HepG2 (cell line): ENCODE data around the gene CPNE5. TPM values are rescaled to one million over a fixed set of nuclear protein-coding genes. Genes with fewer than 3 reads are reported as not detected.

ENCODE experiments used
- ATAC-seq: fragments of 200-7000 bp; cut with Tn5 transposase; 3 replicates; pipeline ENCODE4 v1.9.1; 2020; ENCODE audit warnings: mild to moderate bottlenecking, moderate library complexity
- BruUV-seq: library from RNA; stranded (reverse); fragments of 400-500 nt; replicated peaks from 2 replicates; lab custom pipeline; 2021; lab: Mats Ljungman, UMichigan
- CTCF ChIA-PET: fragments of 300-600 bp; formaldehyde crosslinking; extraction: SDS; loops from one replicate; lab custom pipeline; 2021; ENCODE audit warnings: low total read pairs, inconsistent platforms, low intra/inter-chr PET ratio; lab: Yijun Ruan, JAX
- POLR2A ChIA-PET: fragments of 350-600 bp; sonication (Branson Sonifier 250); formaldehyde crosslinking; loops from one replicate; lab custom pipeline; 2020; ENCODE audit warnings: antibody characterized with exemption, inconsistent platforms; lab: Yijun Ruan, JAX
- DNase-seq: peaks from one replicate; pipeline ENCODE4 v3.0.0-alpha.2; 2015; ENCODE audit warnings: low spot score
- FAIRE-seq: peaks from 3 replicates; lab custom pipeline; 2011; peaks lifted over from hg19 to GRCh38; lab: Jason Lieb, UNC
- H2AFZ ChIP-seq: one replicate; pipeline ENCODE4 v1.6.1; 2011; ENCODE audit warnings: low read length, inconsistent platforms
- H3K27ac ChIP-seq: fragments of 300-600 bp; 3 replicates; pipeline ENCODE4 v1.8.0; 2011; ENCODE audit warnings: mixed run types, mild to moderate bottlenecking, mixed read lengths, low read length, inconsistent platforms; ENCODE audit not compliant: insufficient read depth; ENCODE audit errors: extremely low read length
- H3K27me3 ChIP-seq, 2 experiments: fragments of 200-600 bp in 1 of 2; 2 replicates in 1 of 2; 3 replicates in 1 of 2; pipeline versions ENCODE4 v1.6.0 to v1.8.0; 2011; ENCODE audit warnings: low read length in 2 of 2, mild to moderate bottlenecking in 2 of 2, moderate library complexity in 2 of 2, inconsistent platforms in 1 of 2; ENCODE audit not compliant: insufficient read depth in 2 of 2, control insufficient read depth in 1 of 2
- H3K36me3 ChIP-seq, 2 experiments: fragments of 200-600 bp in 1 of 2; replicated peaks in 1 of 2; 2 replicates in 1 of 2; 3 replicates in 1 of 2; pipeline versions ENCODE4 v1.5.1 to v1.8.0; 2011; ENCODE audit warnings: low read length in 2 of 2, inconsistent platforms in 1 of 2; ENCODE audit not compliant: insufficient read depth in 2 of 2, control insufficient read depth in 1 of 2
- H3K4me1 ChIP-seq: 2 replicates; pipeline ENCODE4 v1.5.1; 2012; ENCODE audit warnings: low read length, inconsistent platforms; ENCODE audit not compliant: insufficient read depth
- H3K4me2 ChIP-seq: 2 replicates; pipeline ENCODE4 v1.6.0; 2011; ENCODE audit warnings: low read depth, low read length, inconsistent platforms
- H3K4me3 ChIP-seq, 3 experiments: fragments of 200-600 bp in 1 of 3; sonication (generic), shearing (Covaris generic) in 1 of 3; replicated peaks in 1 of 3; 2 replicates each; pipeline ENCODE4 v1.5.1; 2011 to 2016; ENCODE audit warnings: low read length in 3 of 3, inconsistent platforms in 2 of 3, low read depth in 2 of 3, mild to moderate bottlenecking in 2 of 3, control low read depth in 1 of 3, mixed read lengths in 1 of 3; ENCODE audit not compliant: insufficient read depth in 1 of 3
- H3K79me2 ChIP-seq: one replicate; pipeline ENCODE4 v1.6.1; 2011; ENCODE audit warnings: low read length, inconsistent platforms; ENCODE audit not compliant: insufficient read depth
- H3K9ac ChIP-seq: 2 replicates; pipeline ENCODE4 v1.6.0; 2011; ENCODE audit warnings: mild to moderate bottlenecking, low read depth, low read length, inconsistent platforms; ENCODE audit not compliant: insufficient read depth
- H3K9me3 ChIP-seq: 2 replicates; pipeline ENCODE4 v1.5.1; 2012; ENCODE audit warnings: mild to moderate bottlenecking, low read length
- H4K20me1 ChIP-seq: 2 replicates; pipeline ENCODE4 v1.6.0; 2011; ENCODE audit warnings: inconsistent platforms, mild to moderate bottlenecking, low read length, moderate library complexity; ENCODE audit not compliant: insufficient read depth
- ATF3 ChIP-seq: sonication (generic); formaldehyde crosslinking; IDR thresholded peaks from 2 replicates; pipeline ENCODE4 v1.4.0; 2020; ENCODE audit warnings: missing genetic modification reagents
- PAWR ChIP-seq: sonication (generic); formaldehyde crosslinking; IDR thresholded peaks from 2 replicates; pipeline ENCODE4 v1.4.0; 2020; ENCODE audit warnings: missing genetic modification reagents, mild to moderate bottlenecking, borderline replicate concordance
- PRDM10 ChIP-seq: sonication (generic); formaldehyde crosslinking; IDR thresholded peaks from 2 replicates; pipeline ENCODE4 v1.4.0; 2020; ENCODE audit warnings: low read depth, missing genetic modification reagents
- RBAK ChIP-seq: sonication (generic); formaldehyde crosslinking; IDR thresholded peaks from 2 replicates; pipeline ENCODE4 v1.5.1; 2020; ENCODE audit warnings: mild to moderate bottlenecking, missing genetic modification reagents
- SOX13 ChIP-seq, 3 experiments: fragments of 450-650 bp in 1 of 3; sonication (generic) in 1 of 3; formaldehyde crosslinking in 1 of 3; IDR thresholded peaks in 2 of 3; conservative IDR thresholded peaks in 1 of 3; 2 replicates each; pipeline versions ENCODE4 v1.5.0 to v1.6.1; 2016 to 2020; ENCODE audit warnings: antibody characterized with exemption in 1 of 3, mild to moderate bottlenecking in 1 of 3, missing compliant biosample characterization in 1 of 3, missing genetic modification reagents in 1 of 3, moderate library complexity in 1 of 3
- ZNF232 ChIP-seq: sonication (generic); formaldehyde crosslinking; IDR thresholded peaks from 2 replicates; pipeline ENCODE4 v1.4.0; 2020; ENCODE audit warnings: missing genetic modification reagents, borderline replicate concordance
- ZNF501 ChIP-seq: sonication (generic); formaldehyde crosslinking; IDR thresholded peaks from 2 replicates; pipeline ENCODE4 v1.5.1; 2020; ENCODE audit warnings: mild to moderate bottlenecking, moderate library complexity, missing genetic modification reagents
- ZNF567 ChIP-seq: sonication (generic); formaldehyde crosslinking; IDR thresholded peaks from 2 replicates; pipeline ENCODE4 v1.8.1; 2023; ENCODE audit warnings: mild to moderate bottlenecking, missing genetic modification reagents, borderline replicate concordance
- WGBS: methylation state at CpG from one replicate; pipeline ENCODE4 v1.1.6; 2017; ENCODE audit warnings: low lambda C conversion rate; 5-methylcytosine and 5-hydroxymethylcytosine counted together
- in situ Hi-C: cut with HindIII; loops from 2 replicates; pipeline ENCODE4 v1.10.0; 2017; ENCODE audit warnings: low pct_unique_long_range_greater_than_20kb; ENCODE audit not compliant: extremely low pct_ligation_motif_present
- intact Hi-C: fragments of 100-400 bp; cut with micrococcal nuclease; formaldehyde crosslinking; loops from one replicate; pipeline ENCODE4 v1.10.0; 2022; ENCODE audit not compliant: unreplicated experiment
- polyA plus RNA-seq, 8 experiments: library from polyadenylated mRNA; depleted of rRNA in 3 of 8; stranded (reverse) in 7 of 8; unstranded in 1 of 8; fragments of >200 nt; fragmentation: Illumina TruSeq in 4 of 8; extraction: Trizol in 4 of 8; gene quantifications; 2 replicates each; pipeline versions ENCODE4 v1.2.1 to v1.2.3, GENCODE V29; 2011 to 2016; ENCODE audit warnings: low read depth in 4 of 8, missing spikeins in 1 of 8, mixed read lengths in 1 of 8; ENCODE audit not compliant: insufficient read depth in 1 of 8
- total RNA-seq, 5 experiments: library from RNA; depleted of rRNA; stranded (reverse); fragments of >200 nt; fragmentation: Illumina TruSeq; extraction: Trizol; gene quantifications; 2 replicates each; pipeline ENCODE4 v1.2.3, GENCODE V29; 2016; ENCODE audit warnings: low read depth in 1 of 5

The CPNE5 gene
- total and polyA plus RNA-seq, 2 of the 13 experiments (the other 11 are each of a cell fraction or from before 2014, with no cell fraction given), result 0.16 TPM; not detected in 1

- no TSS peak for BruUV-seq
- no peak; the same call in 2 of the 3 replicates for ATAC-seq
- no peaks in the 10 kb centered on the region for H3K36me3 ChIP-seq
Measured at GRCh38 chr6:36769183-36769675, 70.0 kb downstream of the CPNE5 start.

More at GRCh38 chr6:36769183-36769675, 70.0 kb downstream of the CPNE5 start:
- H2AFZ ChIP-seq, result no peak overlapping the region
- H4K20me1 ChIP-seq, result no peaks in the 10 kb centered on the region
- ChIA-PET POLR2A (no interaction called here), CTCF (no interaction called here)
- H3K9me3 ChIP-seq, result no peaks in the 10 kb centered on the region
- H3K27ac ChIP-seq, result no peak overlapping the region
- 4% methylated on average over 5 of the region's 7 CpGs for WGBS
- in situ Hi-C loops (loop anchor here (5.0 kb wide), 1 partner anchor 443 kb away; no protein-coding TSS in a partner anchor), intact Hi-C loops (no loop called here)
- H3K9ac ChIP-seq, result no peak overlapping the region
- no peak overlapping the region for H3K4me3 ChIP-seq
- DNase-seq (no peak), FAIRE-seq (no peak)
- H3K4me1 ChIP-seq, result no peaks in the 10 kb centered on the region
- TF ChIP-seq RBAK (CRISPR knock-in tag) (no peak), ZNF232 (CRISPR knock-in tag) (no peak), ZNF501 (CRISPR knock-in tag) (no peak), ZNF567 (CRISPR knock-in tag) (no peak), PRDM10 (CRISPR knock-in tag) (no peak), PAWR (CRISPR knock-in tag) (no peak), SOX13 (IDR thresholded peaks at IDR 0.05) (no peak), SOX13 (CRISPR knock-in tag; conservative IDR thresholded peaks at IDR 0.05 in 1 of 2, IDR thresholded peaks at IDR 0.05 in 1 of 2) (no peak), ATF3 (no peak)
- H3K4me2 ChIP-seq, result no peak overlapping the region
- peaks cover 9 to 64% of the 10 kb centered on the region in 2 experiments for H3K27me3 ChIP-seq
- no peaks in the 10 kb centered on the region for H3K79me2 ChIP-seq
